GM23248 (cell line): Measurements from ENCODE around the gene SNX24.

ENCODE experiments used
- EZH2 ChIP-seq: fragments of 200-600 bp; sonication (generic); IDR thresholded peaks from 2 replicates; pipeline ENCODE4 v1.6.1; 2018; ENCODE audit warnings: antibody characterized with exemption, mild to moderate bottlenecking; ENCODE audit not compliant: insufficient read depth, poor library complexity, severe bottlenecking
- EZH2phosphoT487 ChIP-seq: fragments of 200-600 bp; sonication (generic); IDR thresholded peaks from 2 replicates; pipeline ENCODE4 v1.6.1; 2018; ENCODE audit warnings: antibody characterized with exemption, moderate library complexity, mild to moderate bottlenecking, low read depth; ENCODE audit not compliant: insufficient read depth

- TF ChIP-seq EZH2 = no peak
- TF ChIP-seq EZH2phosphoT487 = no peak
Observed at GRCh38 chr5:122936088-122936487, 90.7 kb downstream of the SNX24 start.
